IgD-negative memory B cell (primary cell): ENCODE data around the gene PDLIM1. TPM values are rescaled to one million over a fixed set of nuclear protein-coding genes. Genes with fewer than 3 reads are reported as not detected.
"Not testable (repeated sequence)": the region's sequence is repeated elsewhere in the genome, so short reads cannot be mapped to it uniquely, and the experiment has no call there.

Source experiments
- H3K27ac Mint-ChIP-seq, 3 donors: one replicate each; pipeline ENCODE4 v1.8.0; 2020 to 2022; ENCODE audit warnings: mild to moderate bottlenecking in 3 of 3, mixed read lengths in 3 of 3, moderate library complexity in 1 of 3
- H3K27me3 Mint-ChIP-seq: one replicate; pipeline ENCODE4 v1.8.0; 2021; ENCODE audit warnings: mixed read lengths
- H3K36me3 Mint-ChIP-seq: one replicate; pipeline ENCODE4 v1.8.0; 2020; ENCODE audit warnings: mild to moderate bottlenecking, mixed read lengths
- H3K4me1 Mint-ChIP-seq, 3 donors: one replicate each; pipeline ENCODE4 v1.8.0; 2020 to 2022; ENCODE audit warnings: mixed read lengths in 3 of 3, mild to moderate bottlenecking in 1 of 3
- H3K4me3 Mint-ChIP-seq, 4 donors: one replicate each; pipeline ENCODE4 v1.8.0; 2020 to 2022; ENCODE audit warnings: mild to moderate bottlenecking in 4 of 4, mixed read lengths in 4 of 4, moderate library complexity in 3 of 4
- H3K9me3 Mint-ChIP-seq, 3 donors: one replicate each; pipeline ENCODE4 v1.8.0; 2020 to 2021; ENCODE audit warnings: mixed read lengths in 3 of 3, mild to moderate bottlenecking in 1 of 3
- polyA plus RNA-seq: library from polyadenylated mRNA; unstranded; fragments of 300-500 nt; fragmentation: Illumina TruSeq; gene quantifications from one replicate; pipeline ENCODE4 v1.2.3, GENCODE V29; 2021

Gene PDLIM1
- polyA plus RNA-seq, 1 donor from 2014 or later, result 357 TPM

DNA sequence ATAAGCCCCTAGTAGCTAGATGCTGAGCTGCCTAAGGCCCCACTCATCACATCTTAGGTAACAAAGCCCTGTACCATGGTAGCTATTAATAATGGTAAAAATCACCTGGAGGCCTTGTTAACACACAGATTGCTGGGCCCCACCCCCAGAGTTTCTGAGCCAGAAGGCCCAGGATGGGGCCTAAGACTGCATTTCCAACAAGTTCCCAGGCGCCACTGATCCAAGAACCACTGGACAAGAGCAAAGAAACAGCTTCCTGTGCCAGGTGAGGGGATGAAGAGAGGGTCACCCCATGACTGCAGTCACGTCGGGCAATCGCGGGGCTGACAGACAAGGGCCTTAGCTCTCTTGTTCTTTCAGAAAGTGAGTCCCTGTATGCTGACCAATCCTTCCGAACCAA lies 50.0 kb downstream of the PDLIM1 start:
- Mint-ChIP-seq H3K9me3 (peaks cover 0 to 3% (median 0%) of the 10 kb centered on the region in 3 donors), H3K36me3 (peaks cover 13% of the 10 kb centered on the region), H3K4me1 (peaks cover 13 to 18% (median 18%) of the 10 kb centered on the region in 3 donors), H3K27ac (no peak overlapping the region), H3K4me3 (no peak overlapping the region), H3K27me3 (no peaks in the 10 kb centered on the region)

DNA sequence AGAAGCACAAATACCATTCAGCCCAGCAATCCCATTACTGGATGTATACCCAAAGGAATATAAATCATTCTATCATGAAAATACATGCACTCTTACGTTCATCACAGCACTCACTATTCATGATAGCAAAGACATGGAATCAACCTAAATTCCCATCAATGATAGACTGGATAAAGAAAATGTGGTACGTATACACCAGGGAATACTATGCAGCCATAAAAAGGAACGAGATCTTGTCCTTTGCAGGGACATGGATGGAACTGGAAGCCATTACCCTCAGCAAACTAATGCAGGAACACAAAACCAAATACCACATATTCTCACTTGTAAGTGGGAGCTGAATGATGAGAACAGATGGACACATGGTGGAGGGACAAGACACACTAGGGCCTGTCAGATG lies 50.7 kb downstream of the PDLIM1 start:
- H3K4me1 Mint-ChIP-seq, result peaks cover 11 to 16% (median 13%) of the 10 kb centered on the region in 3 donors
- H3K4me3 Mint-ChIP-seq, H3K9me3 Mint-ChIP-seq, H3K27me3 Mint-ChIP-seq, H3K27ac Mint-ChIP-seq: not testable (repeated sequence)
- H3K36me3 Mint-ChIP-seq, result peaks cover 13% of the 10 kb centered on the region

DNA sequence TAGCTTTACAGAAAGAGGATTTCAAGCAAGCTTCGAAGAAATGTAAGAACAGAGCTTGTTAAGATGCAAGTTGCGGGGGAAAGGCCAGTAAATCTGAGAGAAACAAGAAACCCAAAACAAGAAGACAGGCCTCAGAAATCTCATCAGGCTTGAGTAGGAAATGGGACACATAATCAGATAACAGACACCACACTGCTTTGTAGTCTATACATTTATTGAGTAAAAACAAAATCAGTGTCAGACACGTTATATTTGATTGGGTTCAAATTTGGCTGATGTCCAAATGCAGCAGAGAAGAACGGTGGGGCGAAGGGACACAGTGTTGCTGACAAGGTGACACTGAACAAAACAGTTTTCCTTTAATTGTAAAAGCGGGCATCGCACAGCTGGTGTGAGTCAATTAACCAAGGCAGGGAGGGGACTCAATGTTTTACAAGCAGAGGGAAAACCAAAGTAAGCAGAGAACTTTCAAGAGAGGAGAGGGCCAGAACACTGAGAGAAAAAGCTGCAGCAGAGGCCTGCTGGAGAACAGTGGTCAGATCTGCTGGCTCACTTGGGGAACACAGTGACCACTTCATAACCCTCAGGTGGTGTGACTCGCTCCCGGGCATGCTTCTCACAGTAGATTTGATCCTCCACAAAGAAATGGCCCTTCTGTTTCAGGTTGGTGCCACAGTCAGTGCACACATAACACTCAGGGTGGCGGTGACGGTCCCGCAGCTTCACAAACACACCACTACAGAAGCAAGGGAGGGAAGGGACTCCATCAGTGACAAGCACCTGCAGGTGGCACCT lies 53.2 kb downstream of the PDLIM1 start:
- Mint-ChIP-seq H3K27me3 (no peaks in the 10 kb centered on the region), H3K4me1 (peaks cover 11 to 14% (median 14%) of the 10 kb centered on the region in 3 donors), H3K27ac (peak overlapping the region; percentile 7 to 86 (median 69)), H3K36me3 (peaks cover 17% of the 10 kb centered on the region), H3K4me3 (peak overlapping the region in 1 of 4 donors; percentile 60), H3K9me3 (peaks cover 0 to 3% (median 0%) of the 10 kb centered on the region in 3 donors)

DNA sequence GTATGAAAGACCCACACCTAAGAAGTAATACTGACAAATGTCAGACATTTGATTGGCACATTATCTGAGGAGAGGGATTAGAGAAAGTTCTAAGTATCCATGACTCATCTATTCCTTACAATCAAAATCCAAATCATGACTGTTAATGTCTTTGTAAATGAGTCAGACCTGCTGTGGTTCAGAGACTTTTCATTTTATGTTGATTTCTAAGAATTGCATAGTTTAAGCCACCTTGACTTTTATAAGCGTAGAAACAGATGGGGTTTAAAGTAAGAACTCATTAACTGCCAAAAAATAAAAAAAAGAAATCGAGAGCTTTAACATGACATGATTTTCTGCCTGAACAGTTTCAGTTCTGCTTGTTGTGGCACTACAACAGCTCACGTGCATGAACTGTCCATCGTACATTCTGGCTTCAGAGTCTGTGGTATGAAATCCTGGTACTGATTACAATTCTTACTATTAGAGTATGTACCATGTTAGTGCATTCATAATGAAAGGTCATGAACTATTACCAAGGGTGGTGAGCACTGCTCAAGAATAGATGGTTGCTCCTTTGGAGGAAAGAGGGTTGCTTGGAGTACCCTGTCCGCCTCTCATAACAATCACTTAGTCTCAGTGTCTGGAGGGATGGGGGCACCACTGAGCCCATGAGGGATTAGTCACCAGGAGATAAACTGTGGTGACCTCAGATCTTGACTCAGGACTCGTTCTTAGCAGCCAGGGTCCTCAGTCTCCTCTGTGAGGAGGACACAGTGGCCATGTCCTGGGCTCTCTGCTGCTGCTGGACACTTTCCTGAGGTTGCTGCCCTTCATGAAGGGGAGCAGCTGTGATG lies 54.5 kb downstream of the PDLIM1 start:
- peaks cover 12 to 16% (median 14%) of the 10 kb centered on the region in 3 donors for H3K4me1 Mint-ChIP-seq
- H3K36me3 Mint-ChIP-seq, result peaks cover 17% of the 10 kb centered on the region
- no peaks in the 10 kb centered on the region for H3K27me3 Mint-ChIP-seq
- H3K4me3 Mint-ChIP-seq, result peak overlapping the region in 3 of 4 donors; percentile 2 to 58 (median 44)
- H3K27ac Mint-ChIP-seq, result peak overlapping the region; percentile 7 to 80 (median 47)
- H3K9me3 Mint-ChIP-seq, result peaks cover 0 to 3% (median 0%) of the 10 kb centered on the region in 3 donors

DNA sequence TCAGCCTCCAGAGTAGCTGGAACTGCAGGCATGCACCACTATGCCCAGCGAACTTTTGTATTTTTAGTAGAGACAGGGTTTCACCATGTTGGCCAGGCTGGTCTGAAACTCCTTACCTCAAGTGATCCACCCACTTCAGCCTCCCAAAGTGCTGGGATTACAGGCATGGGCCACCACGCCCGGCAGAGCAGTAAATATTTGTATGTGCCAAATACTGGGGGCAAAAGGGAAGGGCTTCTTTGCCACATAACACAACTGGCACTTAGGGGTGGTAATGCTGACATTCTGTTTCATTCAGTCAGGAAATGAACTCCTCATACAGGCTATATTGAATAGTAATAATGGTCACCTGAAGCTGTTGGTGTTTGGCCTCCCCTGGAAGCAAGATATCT lies 55.1 kb downstream of the PDLIM1 start:
- Mint-ChIP-seq H3K27ac (peak overlapping the region; percentile 7 to 80 (median 35)), H3K4me1 (peaks cover 15 to 22% (median 18%) of the 10 kb centered on the region in 3 donors), H3K9me3 (peaks cover 0 to 3% (median 0%) of the 10 kb centered on the region in 3 donors), H3K4me3 (peak overlapping the region in 2 of 4 donors; percentile 2 to 58), H3K36me3 (peaks cover 20% of the 10 kb centered on the region), H3K27me3 (no peaks in the 10 kb centered on the region)

DNA sequence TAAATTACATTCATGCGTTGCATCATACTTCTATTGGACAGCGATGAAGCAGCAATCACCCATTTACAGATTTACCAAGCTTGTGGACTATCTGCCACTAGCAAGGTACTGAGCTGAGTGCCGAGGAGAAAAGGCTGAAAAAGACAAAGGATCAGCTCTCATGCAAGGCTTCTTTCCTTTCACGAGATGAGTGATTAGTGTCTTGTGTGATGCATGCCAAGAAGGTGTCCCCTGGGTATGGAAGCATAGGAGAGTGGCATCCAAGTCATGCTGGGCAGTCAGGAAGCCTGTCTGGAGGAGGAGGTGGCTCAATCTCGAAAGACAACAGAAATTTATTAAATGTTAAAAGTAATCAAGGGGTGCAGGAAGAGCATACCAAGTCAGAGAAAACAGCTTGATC lies 55.9 kb downstream of the PDLIM1 start:
- Mint-ChIP-seq H3K27ac (no peak overlapping the region), H3K27me3 (no peaks in the 10 kb centered on the region), H3K9me3 (no peaks in the 10 kb centered on the region), H3K4me3 (no peak overlapping the region), H3K4me1 (peaks cover 18 to 26% (median 20%) of the 10 kb centered on the region in 3 donors), H3K36me3 (peaks cover 15% of the 10 kb centered on the region)

DNA sequence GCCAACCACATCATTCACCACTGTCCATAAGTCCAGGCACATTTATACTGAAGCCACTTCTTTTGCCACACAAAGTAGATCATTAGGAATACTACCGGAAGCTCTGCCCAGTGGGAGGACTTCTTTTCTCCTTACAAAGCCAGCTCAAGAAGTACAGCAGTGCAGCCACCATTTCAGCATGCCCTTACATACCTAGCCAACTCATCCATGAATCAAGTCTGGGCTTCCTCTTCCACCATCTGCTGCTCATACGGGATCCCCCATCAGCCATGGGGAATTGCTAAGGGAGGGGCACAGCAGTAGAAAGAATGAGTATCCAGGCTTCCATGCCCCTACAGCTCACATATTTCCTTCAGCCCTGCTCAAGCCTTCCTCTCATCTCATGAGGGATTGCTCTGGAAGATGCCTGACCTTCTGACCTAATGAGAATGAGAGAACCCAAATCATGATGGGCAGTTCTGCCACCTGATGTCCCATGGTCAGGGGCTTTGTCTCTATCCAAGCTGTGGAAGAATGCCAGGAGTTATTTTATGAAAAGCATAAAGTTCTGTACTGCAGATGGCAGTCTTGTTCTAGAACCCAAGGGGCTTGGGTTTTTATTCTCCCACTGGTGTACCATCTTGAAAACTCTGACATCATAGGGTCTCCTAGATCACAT lies 57.3 kb downstream of the PDLIM1 start:
- Mint-ChIP-seq H3K27ac (peak overlapping the region in 1 of 3 donors; percentile 4), H3K4me1 (peaks cover 20 to 26% (median 21%) of the 10 kb centered on the region in 3 donors), H3K4me3 (peak overlapping the region in 1 of 4 donors; percentile 50), H3K27me3 (no peaks in the 10 kb centered on the region), H3K36me3 (peaks cover 17% of the 10 kb centered on the region), H3K9me3 (no peaks in the 10 kb centered on the region)

DNA sequence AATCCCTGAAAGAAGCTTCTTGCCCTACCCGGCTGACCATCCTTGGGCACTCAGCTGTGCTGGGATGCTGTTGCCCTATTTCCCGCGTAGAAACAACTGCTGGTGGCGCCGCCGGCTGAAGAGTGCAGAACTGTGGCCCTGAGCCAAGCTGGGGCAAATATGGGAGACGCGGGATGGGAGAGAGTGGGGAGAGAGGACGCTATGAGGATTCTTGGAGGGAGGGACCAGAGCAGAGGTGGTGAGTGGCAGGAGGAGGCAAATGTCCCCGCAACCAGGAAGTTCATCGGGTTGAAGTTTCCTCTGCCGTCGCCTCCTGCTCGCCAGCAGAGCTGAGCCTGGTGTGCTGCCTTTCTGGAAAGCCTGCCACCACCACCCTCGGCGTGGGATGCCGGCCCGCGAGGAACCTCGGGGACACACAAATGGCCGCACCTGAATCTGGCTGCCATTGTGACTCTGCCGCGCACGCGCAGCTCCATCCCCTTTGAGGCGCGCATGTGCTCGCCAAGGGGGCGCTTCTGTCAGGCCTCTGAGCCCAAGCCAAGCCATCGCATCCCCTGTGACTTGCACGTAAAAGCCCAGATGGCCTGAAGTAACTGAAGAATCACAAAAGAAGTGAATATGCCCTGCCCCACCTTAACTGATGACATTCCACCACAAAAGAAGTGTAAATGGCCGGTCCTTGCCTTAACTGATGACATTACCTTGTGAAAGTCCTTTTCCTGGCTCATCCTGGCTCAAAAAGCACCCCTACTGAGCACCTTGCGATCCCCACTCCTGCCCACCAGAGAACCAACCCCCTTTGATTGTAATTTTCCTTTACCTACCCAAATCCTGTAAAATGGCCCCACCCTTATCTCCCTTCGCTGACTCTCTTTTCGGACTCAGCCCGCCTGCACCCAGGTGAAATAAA lies 59.9 kb downstream of the PDLIM1 start:
- peaks cover 10 to 20% (median 14%) of the 10 kb centered on the region in 3 donors for H3K4me1 Mint-ChIP-seq
- H3K27me3 Mint-ChIP-seq, H3K9me3 Mint-ChIP-seq: not testable (repeated sequence)
- H3K27ac Mint-ChIP-seq, result peak overlapping the region; percentile 70 to 90 (median 88)
- H3K36me3 Mint-ChIP-seq, result peaks cover 19% of the 10 kb centered on the region
- peak overlapping the region; percentile 85 to 97 (median 94) for H3K4me3 Mint-ChIP-seq

DNA sequence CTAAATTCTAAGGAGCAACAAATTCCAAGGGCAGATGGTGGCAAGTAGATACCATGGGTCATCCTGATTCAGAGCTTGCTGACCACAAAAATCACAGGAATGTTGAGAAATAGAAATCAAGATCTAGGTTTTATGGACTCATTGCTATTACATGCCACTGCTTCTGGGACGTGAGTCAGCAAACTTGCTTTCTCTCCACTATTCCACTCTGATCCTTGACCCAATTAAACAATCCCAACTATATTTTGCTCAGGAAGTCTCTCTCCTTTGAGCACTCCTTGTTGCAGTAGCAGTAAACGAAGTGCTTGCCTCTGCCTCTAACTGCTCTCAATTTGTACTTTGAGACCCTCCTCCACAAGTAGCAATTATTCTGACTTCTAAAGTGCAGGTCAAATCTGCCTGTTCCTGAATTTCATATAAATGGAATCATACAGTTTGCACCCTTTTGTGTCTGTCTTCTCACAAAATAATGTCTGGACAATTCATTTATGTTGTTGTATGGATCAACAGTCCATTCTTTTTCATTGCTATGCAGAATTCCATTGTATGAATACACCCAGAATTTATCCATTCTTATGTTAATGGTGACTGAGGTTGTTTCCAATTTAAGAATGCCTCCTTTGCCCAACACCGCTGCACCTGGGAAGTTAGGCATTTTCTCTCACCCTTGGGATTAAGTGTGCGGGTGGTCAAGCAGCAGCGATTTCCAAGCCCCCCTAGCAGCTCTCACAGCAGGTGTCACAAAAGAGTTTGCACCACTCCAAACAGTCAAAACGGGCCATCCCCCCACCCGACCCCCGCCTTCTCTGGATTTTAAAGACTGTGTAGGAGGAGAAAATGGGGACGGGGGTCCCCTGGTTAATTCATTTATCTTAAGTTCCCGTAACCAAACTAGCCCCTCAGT lies 60.8 kb downstream of the PDLIM1 start:
- Mint-ChIP-seq H3K27me3 (no peaks in the 10 kb centered on the region), H3K27ac (peak overlapping the region in 2 of 3 donors; percentile 34 to 90), H3K9me3 (no peaks in the 10 kb centered on the region), H3K36me3 (peaks cover 13% of the 10 kb centered on the region), H3K4me3 (peak overlapping the region; percentile 85 to 97 (median 94)), H3K4me1 (peaks cover 7 to 14% (median 9%) of the 10 kb centered on the region in 3 donors)

DNA sequence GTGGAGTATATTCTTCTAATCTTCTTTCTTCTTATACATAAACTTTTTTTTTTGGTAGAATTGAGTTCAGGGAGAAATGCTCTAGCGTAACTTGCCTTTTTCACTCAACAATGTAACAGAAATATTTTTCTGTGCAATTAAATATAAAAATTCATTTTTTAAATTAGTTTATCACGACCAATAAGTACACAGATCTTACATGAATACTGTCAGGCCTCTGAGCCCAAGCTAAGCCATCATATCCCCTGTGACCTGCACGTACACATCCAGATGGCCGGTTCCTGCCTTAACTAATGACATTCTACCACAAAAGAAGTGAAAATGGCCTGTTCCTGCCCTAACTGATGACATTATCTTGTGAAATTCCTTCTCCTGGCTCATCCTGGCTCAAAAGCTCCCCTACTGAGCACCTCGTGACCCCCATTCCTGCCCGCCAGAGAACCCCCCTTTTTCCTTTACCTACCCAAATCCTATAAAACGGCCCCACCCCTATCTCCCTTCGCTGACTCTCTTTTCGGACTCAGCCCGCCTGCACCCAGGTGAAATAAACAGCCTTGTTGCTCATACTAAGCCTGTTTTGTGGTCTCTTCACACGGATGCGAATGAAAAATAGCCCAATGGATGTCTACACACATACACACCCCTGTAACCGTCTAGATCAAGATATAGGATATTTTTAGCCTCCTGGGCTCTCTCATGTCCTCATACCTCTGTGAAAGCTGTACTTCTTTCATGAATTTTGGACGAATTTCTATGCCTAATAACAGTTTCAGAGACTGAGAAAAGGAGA lies 61.7 kb downstream of the PDLIM1 start:
- H3K36me3 Mint-ChIP-seq, result peaks cover 12% of the 10 kb centered on the region
- H3K27me3 Mint-ChIP-seq, H3K9me3 Mint-ChIP-seq: not testable (repeated sequence)
- H3K4me1 Mint-ChIP-seq, result peaks cover 7 to 12% (median 9%) of the 10 kb centered on the region in 3 donors
- peak overlapping the region in 2 of 4 donors; percentile 19 to 37 for H3K4me3 Mint-ChIP-seq
- H3K27ac Mint-ChIP-seq, result peak overlapping the region in 1 of 3 donors; percentile 83

DNA sequence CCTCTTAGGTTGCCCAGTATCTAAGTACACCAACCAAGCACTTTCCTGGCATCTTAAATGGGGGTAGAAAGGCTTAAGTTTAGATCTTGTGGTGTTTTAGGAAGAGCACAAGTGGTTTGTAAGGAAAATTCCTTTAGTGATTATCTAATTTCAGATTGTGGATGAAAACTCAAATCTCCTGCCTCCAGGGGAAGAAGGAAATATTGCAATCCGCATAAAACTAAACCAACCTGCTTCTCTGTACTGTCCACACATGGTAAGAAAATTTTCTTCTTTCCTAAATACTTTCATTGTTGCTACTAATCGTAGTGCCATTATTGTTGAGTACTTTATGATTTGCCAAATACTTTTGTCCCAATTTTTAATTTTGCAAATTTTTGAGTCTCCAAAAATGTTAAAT lies 65.7 kb downstream of the PDLIM1 start:
- no peaks in the 10 kb centered on the region for H3K27me3 Mint-ChIP-seq
- peaks cover 17% of the 10 kb centered on the region for H3K36me3 Mint-ChIP-seq
- peaks cover 0 to 5% (median 0%) of the 10 kb centered on the region in 3 donors for H3K4me1 Mint-ChIP-seq
- H3K9me3 Mint-ChIP-seq, result no peaks in the 10 kb centered on the region
- no peak overlapping the region for H3K4me3 Mint-ChIP-seq
- H3K27ac Mint-ChIP-seq, result no peak overlapping the region

DNA sequence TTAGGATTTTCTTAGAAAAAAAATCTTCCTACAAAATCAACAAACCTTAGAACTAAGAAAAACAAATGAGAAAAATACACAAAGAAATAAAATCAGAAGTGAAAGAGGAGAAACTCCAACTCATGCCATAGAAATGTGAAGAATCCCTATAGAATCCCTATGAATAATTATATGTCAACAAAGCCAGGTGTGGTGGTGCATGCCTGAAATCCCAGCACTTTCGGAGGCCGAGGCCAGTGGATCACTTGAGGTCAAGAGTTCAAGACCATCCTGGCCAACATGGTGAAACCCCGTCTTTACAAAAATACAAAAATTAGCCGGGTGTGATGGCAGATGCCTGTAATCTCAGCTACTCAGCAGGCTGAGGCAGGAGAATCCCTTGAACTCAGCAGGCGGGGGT lies 69.7 kb downstream of the PDLIM1 start:
- H3K27ac Mint-ChIP-seq, result no peak overlapping the region
- peaks cover 14% of the 10 kb centered on the region for H3K36me3 Mint-ChIP-seq
- peaks cover 0 to 3% (median 0%) of the 10 kb centered on the region in 3 donors for H3K4me1 Mint-ChIP-seq
- no peak overlapping the region for H3K4me3 Mint-ChIP-seq
- H3K27me3 Mint-ChIP-seq, result no peaks in the 10 kb centered on the region
- peaks cover 0 to 3% (median 2%) of the 10 kb centered on the region in 3 donors for H3K9me3 Mint-ChIP-seq
